ENCODE results near the gene EIF2S3. TPM values are rescaled to one million over a fixed set of nuclear protein-coding genes. Genes with fewer than 3 reads are reported as not detected.

The EIF2S3 gene
- total and polyA plus RNA-seq, 10 of the 15 experiments (the other 5 are each of a cell fraction or from before 2014, with no cell fraction given): 115 to 385 (median 201) TPM

DNA sequence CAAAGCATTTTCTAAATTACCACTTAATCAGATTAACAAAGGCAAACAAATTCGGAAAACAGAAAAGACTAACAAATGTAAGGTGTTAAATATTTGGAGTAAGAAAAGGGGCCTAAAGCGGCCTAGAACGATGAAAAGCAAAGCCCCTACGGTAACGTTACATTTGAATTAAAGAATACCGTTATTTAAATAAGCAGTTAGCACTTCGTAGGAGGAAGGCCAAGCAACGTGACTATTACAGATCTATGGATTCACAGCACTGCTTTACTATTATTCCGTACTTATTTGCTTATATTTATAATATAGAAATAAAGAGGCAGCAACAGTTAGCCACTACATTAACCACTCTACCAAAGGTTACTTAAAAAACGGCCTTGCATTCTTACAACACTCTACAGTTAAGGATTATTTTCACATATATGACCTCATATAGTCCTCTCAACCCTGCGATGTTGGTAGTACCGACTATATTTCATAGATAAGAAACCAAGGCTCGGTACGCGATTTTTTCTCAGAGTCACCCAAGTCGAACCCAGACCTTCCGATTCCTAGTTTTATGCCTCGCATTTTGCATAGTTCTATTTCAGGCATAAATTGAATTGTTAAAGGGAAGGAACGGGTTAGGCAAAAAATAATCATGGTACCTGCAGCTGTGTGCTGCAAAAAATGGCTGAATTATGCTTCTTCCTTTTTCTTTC, 30.6 kb upstream of the EIF2S3 start:
- TSS peak; percentile 70 for BruUV-seq (replicated peaks)
- H3K9ac ChIP-seq (ENCODE audit: control insufficient read depth, insufficient read depth, low read length): peak overlapping the region; percentile 78
- DNase-seq (ENCODE audit: low read depth, low spot score) (no peak), ATAC-seq (peak; percentile 25), FAIRE-seq (no peak)
- 0 out of 2 replicates have a peak, but pooled peaks have one; percentile 16 for TF ChIP-seq MEF2A (IDR thresholded peaks at IDR 0.05; ENCODE audit: insufficient read depth, low read depth, low read length)
- TF ChIP-seq CREB1 (IDR thresholded peaks at IDR 0.05; ENCODE audit: low read depth): no peak
- peak; percentile 48; the same call in 1 of the 2 replicates for TF ChIP-seq ATF7 (IDR thresholded peaks at IDR 0.05; ENCODE audit: low read depth)
- TF ChIP-seq, protein P1, sequence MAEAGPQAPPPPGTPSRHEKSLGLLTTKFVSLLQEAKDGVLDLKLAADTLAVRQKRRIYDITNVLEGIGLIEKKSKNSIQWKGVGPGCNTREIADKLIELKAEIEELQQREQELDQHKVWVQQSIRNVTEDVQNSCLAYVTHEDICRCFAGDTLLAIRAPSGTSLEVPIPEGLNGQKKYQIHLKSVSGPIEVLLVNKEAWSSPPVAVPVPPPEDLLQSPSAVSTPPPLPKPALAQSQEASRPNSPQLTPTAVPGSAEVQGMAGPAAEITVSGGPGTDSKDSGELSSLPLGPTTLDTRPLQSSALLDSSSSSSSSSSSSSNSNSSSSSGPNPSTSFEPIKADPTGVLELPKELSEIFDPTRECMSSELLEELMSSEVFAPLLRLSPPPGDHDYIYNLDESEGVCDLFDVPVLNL (IDR thresholded peaks at IDR 0.05; ENCODE audit: low read depth, low read length): no peak
- RAD21 ChIA-PET (ENCODE audit: unreplicated experiment): interaction anchor here (1.2 to 1.4 kb wide), 2 partner anchors 30 to 70 kb away, joined by 3 read pairs; no protein-coding TSS in a partner anchor
- POLR2A ChIA-PET: no interaction called here
- no peaks in the 10 kb centered on the region for H3K4me1 ChIP-seq (ENCODE audit: control insufficient read depth, insufficient read depth, low read length)
- in situ Hi-C loops (cut with MboI) (no loop called here), intact Hi-C loops (cut with micrococcal nuclease; ENCODE audit: unreplicated experiment) (loop anchor here (5.0 kb wide), 1 partner anchor 117 kb away; the partner anchor contains the start of genes APOO and CXorf58)
- WGBS (ENCODE audit: insufficient coverage, insufficient replicate concordance, low lambda C conversion rate, missing lambda C conversion rate): 38% methylated on average over 19 of the region's 19 CpGs
- peaks cover 54% of the 10 kb centered on the region for H3K79me2 ChIP-seq (ENCODE audit: control insufficient read depth, insufficient read depth, low read length)
- H3K27ac ChIP-seq (ENCODE audit: control insufficient read depth, insufficient read depth): peak overlapping the region; percentile 72
- 0 out of 2 replicates have a peak overlapping the region, but pooled peaks have one; percentile 3 for H3K4me2 ChIP-seq (ENCODE audit: control insufficient read depth, insufficient read depth)
- SMC1A ChIA-PET (ENCODE audit: uncharacterized antibody, unreplicated experiment): interaction anchor here (0.8 to 1.4 kb wide), 4 partner anchors 21 to 144 kb away, joined by 3 to 8 read pairs (median 4); no protein-coding TSS in a partner anchor
- H3K36me3 ChIP-seq (ENCODE audit: control insufficient read depth in 2 of 2, insufficient read depth in 2 of 2, low read length in 1 of 2): no peaks in the 10 kb centered on the region
- H3K9me3 ChIP-seq (replicated peaks; ENCODE audit: control insufficient read depth, insufficient read depth, low read length): no peaks in the 10 kb centered on the region; the same call in 2 of the 3 replicates
- H4K20me1 ChIP-seq (ENCODE audit: control insufficient read depth, insufficient read depth): no peaks in the 10 kb centered on the region
- peak overlapping the region; percentile 77 for H3K4me3 ChIP-seq
- H2AFZ ChIP-seq (ENCODE audit: control insufficient read depth, low read depth, low read length): peak overlapping the region; percentile 24
- H3K27me3 ChIP-seq (replicated peaks in 1 of 2; ENCODE audit: control insufficient read depth in 2 of 2, insufficient read depth in 2 of 2, low read length in 1 of 2): no peaks in the 10 kb centered on the region
- CTCF ChIA-PET: interaction anchor here (0.8 to 1.8 kb wide), 3 partner anchors 10 to 31 kb away, joined by 3 to 7 read pairs (median 3); partner anchors contain the start of gene EIF2S3
